DND-41 (cell line): ENCODE data around the gene TRERF1.

ENCODE experiments used
- ATAC-seq: fragments of 200-7000 bp; cut with Tn5 transposase; 3 replicates; pipeline ENCODE4 v1.9.1; 2021; ENCODE audit warnings: low read depth; ENCODE audit not compliant: insufficient read depth
- DNase-seq: peaks from one replicate; pipeline ENCODE4 v3.0.0-alpha.2; 2020
- H2AFZ ChIP-seq: 2 replicates; pipeline ENCODE4 v1.6.0; 2012; ENCODE audit warnings: low read depth, low read length
- H3K27ac ChIP-seq: 2 replicates; pipeline ENCODE4 v1.5.1; 2012; ENCODE audit warnings: low read length, inconsistent platforms
- H3K27me3 ChIP-seq: fragments of 200-600 bp; sonication (generic); 2 replicates; pipeline ENCODE4 v1.6.0; 2012; ENCODE audit warnings: low read length, mild to moderate bottlenecking, inconsistent platforms; ENCODE audit not compliant: insufficient read depth, poor library complexity
- H3K36me3 ChIP-seq: 2 replicates; pipeline ENCODE4 v1.5.1; 2012; ENCODE audit warnings: low read length, inconsistent platforms; ENCODE audit not compliant: insufficient read depth
- H3K4me1 ChIP-seq: 2 replicates; pipeline ENCODE4 v1.5.1; 2012; ENCODE audit warnings: mild to moderate bottlenecking, low read length; ENCODE audit not compliant: insufficient read depth
- H3K4me2 ChIP-seq: 2 replicates; pipeline ENCODE4 v1.6.0; 2012; ENCODE audit warnings: mild to moderate bottlenecking, moderate library complexity, low read length, inconsistent platforms; ENCODE audit not compliant: insufficient read depth
- H3K4me3 ChIP-seq, 2 experiments: fragments of 200-600 bp in 1 of 2; shearing (Covaris generic) in 1 of 2; 2 replicates each; pipeline ENCODE4 v1.5.1; 2012 to 2016; ENCODE audit warnings: inconsistent platforms in 2 of 2, low read length in 2 of 2, mild to moderate bottlenecking in 2 of 2, low read depth in 1 of 2, moderate library complexity in 1 of 2
- H3K79me2 ChIP-seq: 2 replicates; pipeline ENCODE4 v1.6.0; 2012; ENCODE audit warnings: low read length, inconsistent platforms; ENCODE audit not compliant: insufficient read depth
- H3K9ac ChIP-seq: 2 replicates; pipeline ENCODE4 v1.6.0; 2012; ENCODE audit warnings: low read depth, mild to moderate bottlenecking, inconsistent platforms, low read length, moderate library complexity
- H3K9me3 ChIP-seq: 2 replicates; pipeline ENCODE4 v1.5.1; 2012; ENCODE audit warnings: low read length, moderate library complexity, mild to moderate bottlenecking, inconsistent platforms; ENCODE audit not compliant: insufficient read depth, severe bottlenecking
- H4K20me1 ChIP-seq: 2 replicates; pipeline ENCODE4 v1.6.0; 2012; ENCODE audit warnings: low read length; ENCODE audit not compliant: insufficient read depth
- CTCF ChIP-seq: IDR thresholded peaks from 2 replicates; pipeline ENCODE4 v1.5.1; 2012; ENCODE audit warnings: borderline replicate concordance, low read length, moderate library complexity, mild to moderate bottlenecking; ENCODE audit not compliant: poor library complexity, severe bottlenecking; ENCODE audit errors: extremely low read depth
- EZH2 ChIP-seq: IDR thresholded peaks from 3 replicates; pipeline ENCODE4 v1.6.1; 2012; ENCODE audit warnings: borderline replicate concordance, low read depth, mild to moderate bottlenecking, moderate library complexity, low read length, inconsistent platforms; ENCODE audit not compliant: severe bottlenecking

The TRERF1 gene

GRCh38 chr6:42259286-42259685, 192.4 kb downstream of the TRERF1 start:
- ATAC-seq (no peak), DNase-seq (no peak)
- Histone ChIP-seq H3K36me3 (peaks cover 11% of the 10 kb centered on the region), H3K79me2 (no peaks in the 10 kb centered on the region), H3K27ac (no peak overlapping the region), H3K27me3 (no peaks in the 10 kb centered on the region), H4K20me1 (no peaks in the 10 kb centered on the region), H3K9me3 (no peaks in the 10 kb centered on the region), H3K4me3 (no peak overlapping the region), H3K4me2 (no peak overlapping the region), H3K4me1 (no peaks in the 10 kb centered on the region), H2AFZ (no peak overlapping the region), H3K9ac (no peak overlapping the region)
- TF ChIP-seq EZH2, result no peak
- no peak for TF ChIP-seq CTCF

DNA sequence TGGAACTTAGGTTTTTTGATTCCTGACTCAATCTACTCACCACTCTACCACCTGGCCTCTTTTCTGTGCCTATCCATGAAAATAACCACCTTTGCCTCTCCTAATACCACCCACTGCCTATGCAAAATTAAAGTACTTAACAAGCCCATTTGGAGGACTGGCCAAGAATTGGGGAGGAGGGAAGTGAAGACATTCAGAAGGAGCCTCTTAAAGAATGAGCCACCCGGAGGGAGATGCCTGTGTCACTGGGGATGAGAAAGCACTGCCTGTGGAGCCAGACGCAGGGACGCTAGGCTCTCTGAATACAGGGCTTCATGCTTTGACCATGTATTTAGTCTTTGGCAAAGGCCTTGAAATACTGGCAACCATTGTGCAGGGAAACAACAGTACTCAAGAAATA, 194.1 kb downstream of the TRERF1 start:
- Histone ChIP-seq H3K27ac (no peak overlapping the region), H3K27me3 (no peaks in the 10 kb centered on the region), H3K4me2 (no peak overlapping the region), H3K9ac (no peak overlapping the region), H3K4me3 (no peak overlapping the region), H2AFZ (no peak overlapping the region), H3K36me3 (peaks cover 16% of the 10 kb centered on the region; the same call in 1 of the 2 replicates), H4K20me1 (no peaks in the 10 kb centered on the region), H3K9me3 (no peaks in the 10 kb centered on the region), H3K79me2 (no peaks in the 10 kb centered on the region), H3K4me1 (no peaks in the 10 kb centered on the region)
- ATAC-seq, result no peak
- TF ChIP-seq EZH2, result no peak
- no peak for TF ChIP-seq CTCF
- no peak for DNase-seq

GRCh38 chr6:42257063-42257462, 194.7 kb downstream of the TRERF1 start:
- TF ChIP-seq EZH2, result no peak
- no peak for TF ChIP-seq CTCF
- DNase-seq, result no peak
- Histone ChIP-seq H2AFZ (no peak overlapping the region), H3K4me2 (no peak overlapping the region), H3K9me3 (no peaks in the 10 kb centered on the region), H3K9ac (no peak overlapping the region), H3K79me2 (no peaks in the 10 kb centered on the region), H3K4me3 (no peak overlapping the region), H3K36me3 (peaks cover 16% of the 10 kb centered on the region; the same call in 1 of the 2 replicates), H3K27me3 (no peaks in the 10 kb centered on the region), H3K27ac (no peak overlapping the region), H4K20me1 (no peaks in the 10 kb centered on the region), H3K4me1 (no peaks in the 10 kb centered on the region)
- no peak for ATAC-seq

DNA sequence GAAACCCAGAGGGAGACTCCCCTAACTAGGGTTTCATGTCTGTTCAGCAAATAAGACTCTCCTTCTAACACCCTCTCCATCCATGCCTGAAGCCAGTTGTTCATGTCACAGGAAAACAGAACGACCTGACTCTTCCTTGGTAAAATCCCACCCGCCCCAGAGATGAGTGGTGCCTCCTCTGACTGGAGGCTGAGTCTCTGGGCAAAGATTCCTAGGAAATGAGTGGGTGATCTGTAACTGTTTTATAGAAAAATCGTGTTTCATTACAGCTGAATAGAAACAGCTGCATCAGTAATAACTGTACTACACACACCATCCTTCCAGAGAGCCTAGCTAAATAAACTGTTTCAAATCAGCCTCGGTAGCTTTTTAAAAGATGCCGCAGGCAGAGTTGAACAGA, 196.7 kb downstream of the TRERF1 start:
- Histone ChIP-seq H4K20me1 (no peaks in the 10 kb centered on the region), H3K9me3 (no peaks in the 10 kb centered on the region), H2AFZ (no peak overlapping the region), H3K4me2 (no peak overlapping the region), H3K27ac (no peak overlapping the region), H3K9ac (no peak overlapping the region), H3K36me3 (peaks cover 16% of the 10 kb centered on the region; the same call in 1 of the 2 replicates), H3K27me3 (no peaks in the 10 kb centered on the region), H3K4me3 (no peak overlapping the region), H3K4me1 (no peaks in the 10 kb centered on the region), H3K79me2 (no peaks in the 10 kb centered on the region)
- no peak for ATAC-seq
- no peak for TF ChIP-seq EZH2
- no peak for TF ChIP-seq CTCF
- no peak for DNase-seq
